Measurements from ENCODE around the gene PPP2R3A. TPM values are rescaled to one million over a fixed set of nuclear protein-coding genes. Genes with fewer than 3 reads are reported as not detected.
"Not testable (repeated sequence)": the region's sequence is repeated elsewhere in the genome, so short reads cannot be mapped to it uniquely, and the experiment has no call there.

The PPP2R3A gene
- total RNA-seq, 2 donors from 2014 or later, result 37.5 to 60.1 TPM

DNA sequence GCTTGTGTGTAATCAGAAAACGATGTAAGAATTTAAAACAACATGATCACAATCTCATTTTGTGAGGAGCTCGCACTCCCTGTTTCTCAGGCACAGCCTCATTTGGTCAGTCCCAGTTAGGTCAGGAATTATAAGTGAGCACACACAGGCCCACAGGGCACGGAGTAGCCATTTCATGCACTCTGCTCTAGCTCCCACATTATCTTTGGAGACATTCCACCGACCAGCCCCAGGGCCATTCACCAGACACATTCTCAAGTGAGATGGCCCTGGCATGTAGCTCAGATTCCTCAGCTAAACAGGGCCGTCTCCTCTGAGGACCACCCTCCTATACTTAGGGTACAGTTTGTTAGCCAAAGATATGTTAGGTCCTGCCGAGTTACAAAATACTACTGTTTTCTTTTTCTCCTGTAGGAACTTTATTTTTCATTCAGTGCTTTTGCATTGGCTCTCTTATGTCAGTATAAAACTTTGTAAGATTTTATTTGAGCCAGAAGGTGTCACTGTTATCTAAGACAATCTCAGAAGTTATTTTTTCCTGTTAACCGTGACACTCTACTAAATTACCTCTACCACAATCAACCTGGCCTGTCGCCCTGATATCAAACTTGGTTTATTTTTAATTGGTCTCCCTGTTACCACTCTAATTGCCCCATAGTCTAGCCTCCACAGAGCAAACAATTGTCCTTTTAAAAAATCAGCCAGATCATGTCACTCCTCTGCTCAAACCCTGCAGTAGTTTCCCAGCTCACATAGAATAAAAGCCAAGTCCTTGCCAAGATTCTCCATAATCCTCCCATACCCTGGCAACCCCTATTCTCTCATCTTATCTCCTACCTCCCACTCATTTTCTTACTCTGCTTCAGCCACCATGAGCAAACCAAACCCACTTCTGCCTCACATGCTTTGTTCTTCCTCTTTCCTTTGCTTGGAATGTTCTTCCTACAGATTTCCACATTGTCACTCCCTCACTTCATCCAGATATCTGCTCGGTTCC, 105.7 kb downstream of the PPP2R3A start:
- intact Hi-C loops (cut with DNase I), result no loop called here
- DNase-seq (no peak), ATAC-seq (peak; percentile 79 to 80)

DNA sequence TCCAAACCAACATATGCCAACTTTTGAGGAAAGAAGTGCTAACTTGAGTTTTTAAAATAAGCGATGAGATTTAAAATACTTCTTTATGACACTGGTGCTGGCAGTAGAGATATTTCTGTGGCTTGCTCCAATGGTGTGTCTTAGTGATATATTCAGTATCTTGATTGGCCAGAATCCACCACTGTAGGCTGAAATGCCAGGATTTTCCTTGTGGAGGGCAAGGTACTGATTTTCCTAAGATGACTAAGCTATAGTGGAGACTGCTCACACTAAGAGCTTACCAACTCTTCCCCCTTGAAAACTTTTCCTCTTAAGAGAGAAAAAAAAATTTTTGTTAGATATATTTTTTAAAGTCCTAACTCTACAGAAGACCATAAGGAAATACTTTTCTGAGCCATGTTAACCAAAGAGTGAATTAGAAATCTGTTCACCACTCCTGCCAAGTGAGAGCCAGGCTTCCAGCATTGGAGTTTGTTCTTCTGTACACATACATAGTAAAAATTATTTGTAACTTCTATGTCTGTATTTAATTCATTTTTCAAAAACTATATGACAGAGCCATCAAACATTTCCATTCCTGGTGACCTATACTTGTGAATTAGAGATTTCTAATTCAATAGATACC, 109.1 kb downstream of the PPP2R3A start:
- DNase-seq (no peak), ATAC-seq (no peak)
- intact Hi-C loops (cut with DNase I), result loop anchor here in 1 of 2 donors (5.0 kb wide), 3 partner anchors 178 to 938 kb away; partner anchors contain the start of gene PCCB

DNA sequence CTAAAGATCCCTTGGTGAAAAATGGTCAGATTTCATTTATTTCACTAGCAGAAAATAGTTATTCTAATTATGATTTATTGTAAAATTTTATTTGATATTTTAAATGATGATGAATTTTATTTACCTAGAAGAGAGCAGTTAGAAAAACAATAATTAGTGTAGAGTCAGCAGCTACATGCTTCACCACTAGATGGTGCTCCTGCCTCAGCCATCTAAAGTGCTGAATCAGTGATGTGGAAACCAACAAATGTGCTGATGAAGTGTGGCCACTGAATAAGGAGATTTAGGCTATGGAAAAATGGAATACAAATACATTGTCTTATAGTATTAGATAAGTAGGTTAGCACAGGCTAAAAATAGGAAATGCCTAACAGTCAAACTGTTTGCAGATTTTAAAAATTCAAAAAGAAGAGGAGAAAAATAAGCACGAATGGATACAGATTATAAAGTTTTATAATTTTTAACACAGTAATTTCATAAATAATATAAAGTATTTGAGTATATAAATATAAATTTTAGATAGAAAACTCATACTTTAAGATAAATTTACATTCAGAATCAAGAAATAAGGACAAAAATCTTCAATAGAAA, 109.8 kb downstream of the PPP2R3A start:
- DNase-seq (peak; percentile 65), ATAC-seq (peak; percentile 61 to 73)
- intact Hi-C loops (cut with DNase I), result loop anchor here in 1 of 2 donors (5.0 kb wide), 3 partner anchors 177 to 937 kb away; partner anchors contain the start of gene PCCB

DNA sequence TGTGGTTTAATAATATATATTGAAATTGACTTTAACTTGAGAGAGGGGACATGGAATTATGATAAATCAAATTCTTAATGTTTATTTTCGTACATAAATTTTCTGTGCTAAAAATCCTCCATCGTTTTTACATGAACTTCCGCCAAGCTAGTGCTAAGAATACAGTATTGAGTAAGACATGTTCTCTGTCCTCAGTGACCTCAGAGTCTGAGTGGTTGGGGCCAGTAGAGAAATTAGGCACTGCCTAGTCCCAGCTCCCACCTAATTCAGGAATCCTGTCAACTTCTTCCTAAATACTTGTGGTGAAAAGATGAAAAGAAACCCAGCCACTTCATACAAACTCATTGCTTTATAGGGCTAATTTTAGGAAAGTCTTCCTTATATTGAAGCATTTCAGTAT, 110.3 kb downstream of the PPP2R3A start:
- DNase-seq, result no peak
- intact Hi-C loops (cut with DNase I), result loop anchor here in 1 of 2 donors (2.0 to 5.0 kb wide), 4 partner anchors 176 to 936 kb away; partner anchors contain the start of gene PCCB
- peak; percentile 77 to 79 for ATAC-seq

DNA sequence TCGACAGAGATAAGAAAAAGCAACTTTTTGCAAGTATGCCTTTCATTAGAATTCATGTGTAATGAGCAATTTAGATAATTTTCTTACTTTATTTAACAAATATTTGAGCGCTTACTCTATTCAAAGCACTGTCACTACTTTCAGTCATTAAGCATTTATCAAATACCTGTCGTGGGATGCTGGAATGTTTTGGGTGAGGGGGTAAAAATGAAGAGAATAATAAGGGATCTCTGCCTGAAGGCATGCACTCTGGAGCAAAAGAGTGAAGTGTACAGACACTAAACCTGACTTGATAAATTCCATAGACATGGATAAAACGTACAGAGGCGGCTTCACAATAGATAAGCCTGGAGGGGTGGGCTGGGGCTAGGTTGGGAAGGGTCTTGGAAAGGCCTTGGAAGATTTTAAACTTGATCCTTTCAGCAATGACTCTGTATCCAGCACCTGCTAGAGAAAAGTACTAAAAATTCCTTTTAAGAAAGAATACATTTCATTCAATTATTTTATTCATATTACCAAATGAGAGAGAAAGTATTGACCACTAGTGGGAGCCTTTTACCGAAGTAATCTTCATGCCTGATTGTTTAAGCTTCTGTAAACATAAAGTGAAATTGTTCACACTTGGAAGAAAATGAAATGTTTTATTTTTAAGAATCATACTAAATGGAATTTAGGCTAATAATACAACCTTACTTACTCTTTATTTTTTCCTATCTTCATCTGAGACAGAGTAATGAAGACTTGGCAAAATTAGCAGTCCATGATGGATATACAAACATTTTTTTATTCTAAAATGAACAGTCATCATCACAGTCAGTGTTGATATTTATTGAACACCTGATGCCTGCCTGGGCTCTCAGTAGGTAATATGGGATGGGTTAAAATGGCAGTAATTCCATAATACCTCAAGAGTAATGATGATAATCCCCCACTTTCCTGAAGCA, 113.2 kb downstream of the PPP2R3A start:
- no peak for ATAC-seq
- no peak for DNase-seq
- intact Hi-C loops (cut with DNase I), result loop anchor here in 1 of 2 donors (5.0 kb wide), 3 partner anchors 174 to 934 kb away; partner anchors contain the start of gene PCCB

DNA sequence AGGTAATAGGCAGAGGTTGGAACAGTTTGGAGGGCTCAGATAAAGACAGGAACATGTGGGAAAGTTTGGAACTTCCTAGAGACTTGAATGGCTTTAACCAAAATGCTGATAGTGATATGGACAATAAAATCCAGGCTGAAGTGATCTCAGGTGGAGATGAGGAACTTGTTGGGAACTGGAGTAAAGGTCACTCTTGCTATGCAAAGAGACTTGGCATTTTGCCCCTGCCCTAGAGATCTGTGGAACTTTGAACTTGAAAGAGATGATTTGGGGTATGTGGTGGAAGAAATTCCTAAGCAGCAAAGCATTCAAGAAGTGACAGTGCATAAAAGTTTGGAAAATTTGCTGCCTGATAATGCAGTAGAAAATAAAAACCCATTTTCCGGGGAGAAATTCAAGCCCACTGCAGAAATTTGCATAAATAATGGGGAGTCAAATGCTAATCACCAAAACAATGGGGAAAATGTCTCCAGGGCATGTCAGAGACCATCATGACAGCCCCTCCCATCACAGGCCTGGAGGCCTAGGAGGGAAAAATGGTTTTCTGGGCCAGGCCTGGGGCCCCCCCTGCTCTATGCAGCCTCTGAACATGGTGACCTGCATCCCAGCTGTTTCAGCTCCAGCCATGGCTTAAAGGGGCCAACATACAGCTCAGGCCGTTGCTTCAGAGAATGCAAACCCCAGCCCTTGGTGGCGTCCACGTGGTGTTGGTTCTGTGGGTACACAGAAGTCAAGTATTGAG, 118.3 kb downstream of the PPP2R3A start:
- intact Hi-C loops (cut with DNase I), result loop anchor here (5.0 to 10.0 kb wide), 2 partner anchors 113 to 171 kb away; partner anchors contain the start of genes MSL2 (in 1 of the 2) and PCCB (in 1 of the 2)
- ATAC-seq, DNase-seq: not testable (repeated sequence)

DNA sequence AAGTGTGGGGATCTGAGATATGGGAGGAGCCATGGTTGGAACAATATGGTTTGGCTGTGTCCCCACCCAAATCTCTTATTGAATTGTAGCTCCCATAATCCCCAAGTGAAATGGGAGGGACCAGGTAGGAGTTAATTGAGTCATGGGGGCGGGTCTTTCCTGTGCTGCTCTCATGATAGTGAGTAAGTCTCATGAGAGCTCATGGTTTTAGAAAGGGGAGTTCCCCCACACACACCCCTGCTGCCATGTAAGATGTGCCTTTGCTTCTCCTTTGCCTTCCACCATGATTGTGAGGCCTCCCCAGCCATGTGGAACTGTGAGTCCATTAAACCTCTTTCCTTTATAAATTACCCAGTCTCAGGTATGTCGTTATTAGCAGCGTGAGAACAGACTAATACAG, 119.5 kb downstream of the PPP2R3A start:
- not testable (repeated sequence) for DNase-seq, ATAC-seq
- intact Hi-C loops (cut with DNase I), result loop anchor here in 1 of 2 donors (10.0 kb wide), 1 partner anchor 170 kb away; the partner anchor contains the start of gene PCCB

DNA sequence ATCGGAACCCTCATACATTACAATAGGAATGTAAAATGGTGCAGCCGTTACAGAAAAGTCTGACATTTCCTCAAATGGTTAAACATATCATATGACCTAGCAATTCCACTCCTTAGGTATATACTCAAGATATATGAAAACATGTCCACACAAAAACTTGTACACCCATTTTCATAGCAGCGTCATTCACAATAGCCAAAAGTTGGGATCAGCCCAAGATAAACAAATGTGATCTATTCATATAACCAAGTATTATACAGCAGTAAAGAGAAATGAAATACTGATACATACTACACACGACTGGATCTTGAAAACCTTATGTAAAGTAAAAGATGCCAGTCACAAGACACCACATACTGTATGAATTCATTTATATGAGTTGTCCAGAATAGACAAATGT, 128.2 kb downstream of the PPP2R3A start:
- ATAC-seq (no peak), DNase-seq (no peak)
- intact Hi-C loops (cut with DNase I), result no loop called here

DNA sequence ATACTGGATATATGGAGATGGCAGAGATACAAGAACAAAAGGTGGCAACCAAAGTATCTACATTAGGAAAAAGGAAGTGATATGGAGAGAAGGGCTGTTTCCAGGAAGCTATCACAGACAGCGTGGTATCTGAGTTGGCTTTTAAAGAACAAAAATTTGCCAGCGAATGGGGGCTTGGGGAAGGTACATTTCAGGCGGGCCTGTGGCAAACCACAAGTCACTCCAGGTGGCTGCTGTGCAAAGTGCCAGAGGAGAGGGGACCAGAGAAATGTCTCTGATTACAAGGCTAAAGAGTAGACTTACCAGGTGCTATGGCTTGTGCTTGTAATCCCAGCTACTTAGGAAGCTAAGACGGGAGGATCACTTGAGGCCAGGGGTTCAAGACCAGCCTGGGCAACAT, 139.5 kb downstream of the PPP2R3A start:
- intact Hi-C loops (cut with DNase I), result no loop called here
- DNase-seq (no peak), ATAC-seq (no peak)

DNA sequence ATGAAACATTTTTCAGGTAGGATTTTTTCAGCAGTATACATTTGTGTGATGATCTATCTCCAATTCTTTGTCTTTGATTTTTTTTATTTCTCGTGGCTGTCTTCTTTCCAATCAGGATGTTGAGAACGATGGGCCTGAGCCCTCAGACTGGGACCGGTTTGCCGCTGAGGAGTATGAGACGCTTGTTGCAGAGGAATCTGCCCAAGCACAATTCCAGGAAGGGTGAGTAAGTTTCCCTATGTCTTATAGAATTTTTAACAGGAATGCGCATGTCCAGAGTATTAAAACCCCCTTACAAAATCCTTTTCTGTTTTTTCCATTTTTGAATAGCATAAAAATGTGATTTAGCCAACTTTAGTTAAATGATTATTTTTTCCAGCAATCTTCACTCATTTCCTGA, 140.6 kb downstream of the PPP2R3A start:
- intact Hi-C loops (cut with DNase I), result no loop called here
- ATAC-seq (no peak), DNase-seq (no peak)

DNA sequence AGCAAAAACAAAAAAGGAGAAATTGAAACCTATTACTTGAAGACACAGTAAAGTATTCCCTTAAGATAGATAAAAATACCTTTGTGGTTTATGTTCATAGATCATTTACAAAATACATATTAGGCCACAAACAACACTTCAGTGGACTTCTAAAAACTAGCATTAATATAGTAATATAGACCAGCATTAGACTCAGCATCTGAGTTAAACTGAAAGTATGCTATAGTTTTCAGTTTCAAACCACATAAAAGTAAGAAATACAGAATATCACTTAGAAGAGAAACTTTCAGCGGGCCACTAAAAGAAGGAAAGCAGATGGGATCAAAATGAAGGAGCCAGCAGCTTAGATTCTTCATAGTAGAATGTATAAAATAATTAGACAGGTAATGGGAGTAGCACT, 144.0 kb downstream of the PPP2R3A start:
- DNase-seq (no peak), ATAC-seq (no peak)
- intact Hi-C loops (cut with DNase I), result no loop called here

DNA sequence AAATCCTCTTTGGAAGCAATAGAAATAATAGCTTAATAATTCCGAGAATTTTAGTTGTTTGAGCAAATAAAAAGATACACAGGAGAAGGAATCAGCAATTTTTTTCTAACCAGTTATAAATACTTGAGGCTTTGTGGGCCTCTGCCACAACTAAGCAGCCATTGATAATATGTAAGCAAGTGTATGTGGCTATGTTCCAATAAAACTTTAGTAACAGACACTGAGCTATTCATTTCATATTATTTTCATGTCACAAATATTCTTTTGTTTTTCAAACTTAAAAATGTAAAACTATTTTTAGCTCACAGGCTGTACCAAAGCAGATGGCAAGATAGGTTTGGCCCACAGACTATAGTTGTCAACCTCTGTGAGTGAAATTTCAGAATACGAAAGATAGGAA, 145.0 kb downstream of the PPP2R3A start:
- no peak for ATAC-seq
- DNase-seq, result no peak
- intact Hi-C loops (cut with DNase I), result no loop called here

DNA sequence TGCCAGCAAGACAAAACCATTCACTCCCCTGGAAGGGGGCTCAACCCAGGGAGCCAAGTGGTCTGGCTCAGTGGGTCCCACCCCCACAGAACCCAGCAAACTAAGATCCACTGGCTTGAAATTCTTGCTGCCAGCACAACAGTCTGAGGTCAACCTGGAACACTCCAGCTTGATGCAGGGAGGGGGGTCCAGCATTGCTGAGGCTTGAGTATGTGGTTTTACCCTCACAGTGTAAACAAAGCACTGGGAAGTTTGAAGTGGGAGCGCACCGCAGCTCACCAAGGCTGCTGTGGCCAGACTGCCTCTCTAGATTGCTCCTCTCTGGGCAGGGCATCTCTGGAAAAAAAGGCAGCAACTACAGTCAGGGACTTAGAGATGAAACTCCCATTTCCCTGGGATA, 148.9 kb downstream of the PPP2R3A start:
- no peak for ATAC-seq
- intact Hi-C loops (cut with DNase I), result no loop called here
- no peak for DNase-seq

DNA sequence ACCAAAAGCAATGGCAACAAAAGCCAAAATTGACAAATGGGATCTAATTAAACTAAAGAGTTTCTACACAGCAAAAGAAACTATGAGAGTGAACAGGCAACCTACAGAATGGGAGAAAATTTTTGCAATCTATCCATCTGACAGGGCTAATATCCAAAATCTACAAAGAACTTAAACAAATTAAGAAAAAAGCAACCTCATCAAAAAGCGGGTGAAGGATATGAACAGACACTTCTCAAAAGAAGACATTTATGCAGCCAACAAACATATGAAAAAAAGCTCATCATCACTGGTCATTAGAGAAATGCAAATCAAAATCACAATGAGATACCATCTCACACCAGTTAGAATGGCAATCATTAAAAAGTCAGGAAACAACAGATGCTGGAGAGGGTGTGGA, 153.8 kb downstream of the PPP2R3A start:
- ATAC-seq; intact Hi-C loops (cut with DNase I); DNase-seq: not testable (repeated sequence)

DNA sequence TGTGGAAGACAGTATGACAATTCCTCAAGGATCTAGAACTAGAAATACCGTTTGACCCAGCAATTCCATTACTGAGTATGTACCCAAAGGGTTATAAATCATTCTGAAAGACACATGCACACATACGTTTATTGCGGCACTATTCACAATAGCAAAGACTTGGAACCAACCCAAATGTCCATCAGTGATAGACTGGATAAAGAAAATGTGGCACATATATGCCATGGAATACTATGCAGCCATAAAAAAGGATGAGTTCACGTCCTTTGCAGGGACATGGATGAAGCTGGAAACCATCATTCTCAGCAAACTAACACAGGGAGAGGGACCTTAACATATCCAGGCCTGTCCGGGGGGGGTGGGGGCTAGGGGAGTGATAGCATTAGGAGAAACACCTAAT, 154.3 kb downstream of the PPP2R3A start:
- ATAC-seq, result not testable (repeated sequence)

DNA sequence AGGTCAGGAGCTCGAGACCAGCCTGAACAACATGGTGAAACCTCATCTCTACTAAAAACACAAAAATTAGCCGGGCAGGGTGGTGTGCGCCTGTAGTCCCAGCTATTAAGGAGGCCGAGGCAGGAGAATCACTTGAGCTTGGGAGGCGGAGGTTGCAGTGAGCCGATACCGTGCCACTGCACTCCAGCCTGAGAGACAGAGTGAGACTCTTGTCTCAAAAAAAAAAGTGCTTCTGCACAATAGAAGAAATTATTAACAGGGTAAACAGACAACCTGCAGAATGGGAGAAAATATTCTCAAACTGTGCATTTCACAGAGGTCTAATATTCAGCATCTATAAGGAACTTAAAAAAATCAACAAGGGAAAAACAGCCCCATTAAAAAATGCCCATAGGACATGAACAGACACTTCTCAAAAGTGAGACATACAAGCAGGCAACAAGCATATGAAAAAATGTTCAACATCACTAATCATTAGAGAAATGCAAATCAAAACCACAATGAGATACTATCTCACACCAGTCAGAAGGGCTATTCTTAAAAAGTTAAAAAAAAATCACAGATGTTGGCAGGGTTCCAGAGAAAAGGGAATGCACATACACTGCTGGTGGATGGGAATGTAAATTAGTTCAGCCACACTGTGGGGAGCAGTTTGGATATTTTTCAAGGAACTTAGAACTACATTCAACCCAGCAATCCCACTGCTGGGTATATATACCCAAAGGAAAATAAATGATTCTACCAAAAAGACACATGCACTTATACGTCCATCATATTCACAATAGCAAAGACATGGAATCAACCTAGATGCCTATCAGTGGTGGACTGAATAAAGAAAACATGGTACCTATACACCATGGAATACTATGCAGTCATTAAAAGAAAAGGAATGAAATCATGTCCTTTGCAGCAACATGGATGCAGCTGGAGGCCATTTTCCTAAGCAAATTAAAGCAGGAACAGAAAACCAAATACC, 155.1 kb downstream of the PPP2R3A start:
- DNase-seq (no peak), ATAC-seq (no peak)
- intact Hi-C loops (cut with DNase I), result no loop called here

More for the DNA sequence above, 154.3 kb downstream of the PPP2R3A start:
- DNase-seq; intact Hi-C loops (cut with DNase I): not testable (repeated sequence)
